ENCODE measurements around the gene ZAP70.
"Not testable (repeated sequence)": the region's sequence is repeated elsewhere in the genome, so short reads cannot be mapped to it uniquely, and the experiment has no call there.

The ZAP70 gene

DNA sequence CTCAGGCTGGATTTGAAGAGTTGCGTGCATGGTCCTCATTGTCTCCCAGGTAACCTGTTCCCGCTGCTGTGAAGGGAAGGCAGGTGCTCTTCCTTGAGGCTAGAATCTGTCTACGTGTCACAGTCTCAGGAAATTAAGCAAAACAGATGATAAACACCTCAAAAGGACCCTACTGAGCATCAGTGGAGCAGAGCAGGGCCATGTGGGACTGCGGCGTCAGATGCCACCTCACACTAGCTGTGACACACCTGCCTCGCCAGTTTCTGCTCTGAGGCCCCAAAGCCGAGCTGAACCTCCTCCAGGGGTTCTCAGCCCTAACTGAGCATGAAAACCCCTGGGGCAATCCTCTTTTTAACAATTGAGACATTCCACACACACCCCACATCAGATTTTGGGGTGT is 41.9 kb upstream of the ZAP70 start:
- H3K4me3 ChIP-seq (ENCODE audit: low read depth, low read length) = no peak overlapping the region
- DNase-seq (ENCODE audit: low read depth) = no peak
- no peak for TF ChIP-seq CTCF (IDR thresholded peaks at IDR 0.05; ENCODE audit: low read depth, low read length, missing control alignments)

- not testable (repeated sequence) for DNase-seq (ENCODE audit: low read depth); H3K4me3 ChIP-seq (ENCODE audit: low read depth, low read length)
Observed at GRCh38 chr2:97672606-97673140, 40.7 kb upstream of the ZAP70 start.

- no peak for DNase-seq (ENCODE audit: low read depth)
- TF ChIP-seq CTCF (IDR thresholded peaks at IDR 0.05; ENCODE audit: low read depth, low read length, missing control alignments) = no peak
Observed at GRCh38 chr2:97673182-97673914, 40.0 kb upstream of the ZAP70 start.

GRCh38 chr2:97673915-97674283 is 39.5 kb upstream of the ZAP70 start:
- no peak overlapping the region for H3K4me3 ChIP-seq (ENCODE audit: low read depth, low read length)
- DNase-seq (ENCODE audit: low read depth) = no peak
- TF ChIP-seq CTCF (IDR thresholded peaks at IDR 0.05; ENCODE audit: low read depth, low read length, missing control alignments) = no peak

More at GRCh38 chr2:97673182-97673914, 40.0 kb upstream of the ZAP70 start:
- H3K4me3 ChIP-seq (ENCODE audit: low read depth, low read length) = no peak overlapping the region

- TF ChIP-seq CTCF (IDR thresholded peaks at IDR 0.05; ENCODE audit: low read depth, low read length, missing control alignments) = no peak
- no peak overlapping the region for H3K4me3 ChIP-seq (ENCODE audit: low read depth, low read length)
- DNase-seq (ENCODE audit: low read depth) = no peak
Observed at GRCh38 chr2:97675430-97676113, 37.8 kb upstream of the ZAP70 start.

GRCh38 chr2:97676620-97677019 is 36.8 kb upstream of the ZAP70 start:
- H3K4me3 ChIP-seq (ENCODE audit: low read depth, low read length) = no peak overlapping the region
- no peak for TF ChIP-seq CTCF (IDR thresholded peaks at IDR 0.05; ENCODE audit: low read depth, low read length, missing control alignments)
- DNase-seq (ENCODE audit: low read depth) = no peak

GRCh38 chr2:97677480-97677879 is 35.9 kb upstream of the ZAP70 start:
- H3K4me3 ChIP-seq (ENCODE audit: low read depth, low read length) = no peak overlapping the region
- no peak for TF ChIP-seq CTCF (IDR thresholded peaks at IDR 0.05; ENCODE audit: low read depth, low read length, missing control alignments)
- DNase-seq (ENCODE audit: low read depth) = no peak
